Measurements from ENCODE around the gene GPR160.

Gene GPR160

DNA sequence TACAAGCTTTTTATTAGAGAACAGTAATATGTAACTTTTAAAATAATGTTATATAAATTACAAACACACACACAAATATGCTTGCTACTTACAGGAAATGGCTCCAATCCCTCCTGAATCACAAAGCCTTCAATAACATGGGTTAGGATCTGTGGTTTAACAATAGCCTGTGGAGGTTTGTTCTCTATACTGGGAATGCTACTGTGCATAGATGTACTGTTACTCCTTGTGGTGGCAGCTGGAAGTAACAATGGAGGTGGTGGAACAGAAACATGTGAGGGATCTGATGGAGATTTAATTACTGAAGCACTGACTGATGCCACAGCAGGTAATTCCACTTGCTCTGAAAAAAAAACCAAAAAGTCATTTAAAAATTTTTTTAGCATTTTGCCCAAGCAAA is 79.3 kb downstream of the GPR160 start:
- FAIRE-seq = no peak

DNA sequence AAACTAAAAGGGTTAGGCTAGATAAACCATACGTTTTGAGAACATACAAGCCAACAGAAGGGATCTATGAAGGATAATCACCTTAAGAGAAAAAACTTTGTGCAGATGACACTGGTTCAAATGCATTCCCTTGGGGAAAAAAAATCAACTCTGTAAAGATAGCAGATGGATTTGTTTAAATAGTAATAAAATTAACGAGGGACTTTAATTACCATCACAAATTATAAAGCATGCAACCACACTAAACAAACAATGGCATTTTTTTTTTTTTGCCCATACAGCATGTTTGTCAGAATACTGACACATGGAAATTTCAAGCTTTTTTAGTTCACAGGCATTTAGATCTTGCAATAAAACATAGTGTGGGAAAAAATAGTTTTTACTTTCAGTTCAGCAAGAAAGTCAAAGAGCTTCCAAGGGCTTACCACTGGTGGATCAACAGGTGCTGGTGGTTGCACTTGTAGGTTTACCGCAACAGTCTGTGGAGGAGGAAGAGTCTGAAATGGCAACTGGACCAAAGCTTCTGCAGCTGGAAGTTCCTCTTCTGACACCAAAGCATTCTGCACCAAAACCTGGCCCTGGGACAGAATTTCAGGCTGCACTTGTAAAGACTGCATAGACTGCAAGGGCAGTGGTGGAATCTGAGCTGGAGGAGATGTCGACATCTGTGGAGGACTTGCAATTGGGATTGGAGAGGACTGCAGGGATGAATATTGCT is 90.6 kb downstream of the GPR160 start:
- no peak for FAIRE-seq

DNA sequence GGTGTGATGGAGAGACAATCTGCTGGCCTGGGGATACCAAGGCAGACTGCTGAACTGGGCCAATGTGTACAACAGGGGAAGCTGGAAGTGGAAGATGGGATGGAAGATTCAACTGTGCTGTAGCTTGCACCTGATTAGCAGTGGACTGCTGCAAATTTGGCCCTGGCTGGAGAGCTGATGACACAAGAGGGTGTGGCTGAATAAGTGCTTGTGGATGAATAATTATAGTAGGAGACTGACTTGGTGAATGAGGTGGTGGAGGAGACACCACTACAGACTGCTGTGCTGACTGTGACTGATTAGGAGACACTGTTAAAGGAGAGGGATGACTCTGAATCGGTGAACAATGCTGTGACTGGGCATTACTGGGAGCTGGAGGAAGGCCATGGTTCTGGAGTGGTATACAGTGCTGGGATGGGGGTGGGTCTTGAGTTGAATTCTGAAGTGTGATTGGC is 91.2 kb downstream of the GPR160 start:
- FAIRE-seq = no peak

DNA sequence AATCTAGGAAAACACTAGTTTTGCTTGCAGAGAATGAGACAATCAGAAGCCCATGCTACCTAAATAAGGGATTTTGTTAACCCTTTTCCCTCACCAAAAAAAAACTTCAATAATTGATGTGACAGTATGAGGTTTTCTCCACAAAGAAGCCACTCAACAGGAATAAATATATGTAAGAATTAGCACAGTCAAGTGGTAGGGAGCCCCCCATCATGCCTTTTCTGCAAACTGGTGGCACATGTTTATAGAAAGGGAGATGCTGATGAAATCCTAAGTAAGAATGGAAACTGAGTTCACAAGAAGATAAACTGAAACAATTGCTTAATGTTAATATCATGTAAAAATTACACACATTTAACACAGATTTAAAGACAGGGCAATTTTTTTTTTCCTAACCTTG is 92.7 kb downstream of the GPR160 start:
- no peak for FAIRE-seq

DNA sequence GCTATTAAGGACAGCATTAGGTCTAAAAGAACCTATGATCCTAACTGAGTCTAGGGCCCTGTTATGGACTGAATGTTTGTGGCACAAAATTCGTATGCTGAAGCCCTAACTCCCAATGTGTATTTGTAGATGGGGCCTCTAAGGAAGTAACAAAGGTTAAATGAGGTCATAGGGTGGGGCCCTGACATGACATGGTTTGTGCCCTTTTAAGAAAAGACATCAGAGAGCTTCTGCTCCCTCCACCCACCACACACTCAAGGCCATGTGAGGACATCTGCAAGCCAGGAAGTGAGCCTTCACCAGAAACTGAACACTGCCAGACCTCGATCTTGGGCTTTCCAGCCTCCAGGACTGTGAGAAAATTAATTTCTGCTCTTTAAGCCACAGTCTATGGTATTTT is 94.5 kb downstream of the GPR160 start:
- no peak for FAIRE-seq

All from G401.6 (cell line).